GM18858 (cell line): ENCODE results near the gene PSD4.
A peak's percentile ranks its signal among the peaks of the same experiment; 100 is the strongest.

Experiments
- ATAC-seq: cut with Tn5 transposase; IDR thresholded peaks from one replicate; pipeline ENCODE4 v1.9.1; 2021; ENCODE audit not compliant: unreplicated experiment

The PSD4 gene

GRCh38 chr2:113167115-113167932, 6.4 kb upstream of the PSD4 start:
- no peak for ATAC-seq

DNA sequence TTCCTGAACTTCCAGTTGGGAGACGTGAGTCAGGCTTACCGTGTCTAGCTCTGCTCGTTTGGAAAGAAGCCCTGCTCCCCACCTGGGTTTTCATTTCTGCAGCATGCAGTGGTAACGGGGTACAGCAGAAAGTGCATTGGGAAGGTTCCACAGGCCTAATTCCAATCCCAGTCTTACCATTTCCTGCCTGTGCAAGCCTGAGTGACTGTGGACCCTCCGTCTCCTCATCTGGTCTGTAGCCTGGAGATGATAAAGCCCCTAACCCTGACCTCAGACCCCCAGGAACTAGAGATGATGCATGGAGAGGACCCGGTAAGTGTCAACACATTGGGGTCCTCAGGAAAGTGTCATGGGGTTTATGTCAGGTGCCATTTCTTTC, 5.8 kb upstream of the PSD4 start:
- no peak for ATAC-seq

GRCh38 chr2:113169002-113169530, 4.7 kb upstream of the PSD4 start:
- no peak for ATAC-seq

DNA sequence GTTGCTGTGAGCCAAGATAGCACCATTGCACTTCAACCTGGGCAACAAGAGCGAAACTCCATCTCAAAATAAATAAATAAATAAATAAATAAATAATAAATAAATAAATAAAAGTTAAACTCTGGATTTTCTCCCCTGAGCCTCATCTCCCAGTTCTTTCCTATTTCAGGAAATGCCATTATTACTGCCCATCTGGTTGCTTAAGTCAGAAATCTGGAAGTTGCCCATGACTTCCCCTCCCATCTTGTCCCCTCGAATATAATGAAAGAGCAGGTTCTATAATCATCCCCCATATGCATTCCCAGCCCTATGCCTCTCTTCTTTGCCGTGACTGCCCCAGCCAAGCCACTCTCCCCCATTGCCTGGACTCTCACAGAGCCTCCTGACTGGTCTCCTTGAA, 4.2 kb upstream of the PSD4 start:
- ATAC-seq, result no peak

- no peak for ATAC-seq
Measured at GRCh38 chr2:113171334-113172075, 2.3 kb upstream of the PSD4 start.

GRCh38 chr2:113172721-113173541, 840 bp upstream of the PSD4 start:
- ATAC-seq, result no peak

DNA sequence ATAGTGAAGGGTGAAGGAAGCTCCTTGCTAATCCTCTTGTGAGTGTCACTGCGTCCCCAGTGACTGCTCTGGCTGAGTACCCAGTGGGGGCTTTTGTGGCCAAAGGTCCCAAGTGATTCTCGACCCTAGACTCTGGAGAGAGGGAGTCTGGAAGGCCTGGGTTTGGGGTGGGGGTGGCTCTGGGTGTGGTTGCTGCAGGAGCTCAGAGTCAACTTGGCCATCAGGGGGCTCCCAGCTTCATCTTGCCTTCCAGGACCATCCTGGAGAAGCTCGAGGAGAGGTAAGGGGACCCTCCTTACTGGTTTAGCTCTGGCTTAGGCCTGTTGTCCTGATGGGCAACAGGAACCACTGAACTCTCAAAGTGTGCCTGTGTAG, 592 bp downstream of the PSD4 start:
- no peak for ATAC-seq

GRCh38 chr2:113175042-113175628, 1.4 kb downstream of the PSD4 start:
- peak; percentile 66 for ATAC-seq

GRCh38 chr2:113175736-113176695, 2.2 kb downstream of the PSD4 start:
- ATAC-seq, result no peak

DNA sequence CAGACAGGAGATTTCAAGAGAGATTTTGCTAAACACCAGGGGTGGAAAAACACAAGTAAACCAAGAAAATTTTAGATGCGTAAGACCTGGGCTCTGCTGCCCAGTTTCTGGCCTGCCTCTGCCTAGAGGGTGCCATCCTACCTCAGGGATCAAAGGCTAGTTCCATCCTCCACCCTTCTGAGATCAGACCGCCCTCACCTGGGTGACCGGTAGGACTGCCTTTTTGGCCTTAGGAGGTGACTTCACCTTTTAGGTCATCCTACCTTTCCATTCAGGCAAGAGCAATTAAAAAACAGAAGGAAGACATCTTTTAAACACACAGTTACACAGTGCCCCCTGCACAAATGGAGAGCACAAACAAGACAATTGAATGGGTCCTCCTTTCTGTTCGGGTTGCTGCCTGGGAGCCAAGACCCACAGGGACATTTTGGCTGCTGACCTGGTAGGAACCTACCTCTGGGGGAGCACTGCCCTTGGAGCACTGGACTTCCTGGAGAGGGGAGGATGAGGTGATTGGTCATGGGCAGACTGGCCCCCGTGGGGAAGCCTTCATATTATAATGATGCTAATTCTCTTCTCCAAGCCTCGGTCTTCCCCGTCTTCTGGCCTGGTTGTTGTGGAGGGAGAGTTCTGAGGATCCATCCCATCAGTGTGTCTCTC, 3.1 kb downstream of the PSD4 start:
- no peak for ATAC-seq

GRCh38 chr2:113178069-113178746, 4.4 kb downstream of the PSD4 start:
- ATAC-seq, result no peak

DNA sequence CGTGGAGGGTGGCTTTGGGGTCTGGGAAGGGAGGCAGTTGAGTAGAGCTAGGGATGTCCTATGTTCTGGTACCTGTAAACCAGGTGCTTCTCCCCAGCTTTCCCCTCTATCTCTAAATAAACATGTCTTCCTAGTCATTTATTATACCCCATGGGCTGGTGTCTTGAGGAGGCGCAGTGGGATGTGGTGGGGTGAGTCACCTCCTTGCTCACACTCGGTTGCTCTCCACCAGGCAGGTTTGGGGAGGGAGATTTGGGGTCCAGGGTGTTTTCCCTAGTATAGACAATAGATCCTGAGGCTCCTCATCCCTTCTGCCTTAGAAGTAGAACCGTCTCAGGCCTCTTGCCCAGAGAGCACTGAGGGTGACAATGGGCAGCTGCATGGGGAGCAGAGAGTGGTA, 5.1 kb downstream of the PSD4 start:
- no peak for ATAC-seq

GRCh38 chr2:113179446-113180045, 5.8 kb downstream of the PSD4 start:
- ATAC-seq, result no peak

GRCh38 chr2:113180131-113180946, 6.6 kb downstream of the PSD4 start:
- no peak for ATAC-seq

DNA sequence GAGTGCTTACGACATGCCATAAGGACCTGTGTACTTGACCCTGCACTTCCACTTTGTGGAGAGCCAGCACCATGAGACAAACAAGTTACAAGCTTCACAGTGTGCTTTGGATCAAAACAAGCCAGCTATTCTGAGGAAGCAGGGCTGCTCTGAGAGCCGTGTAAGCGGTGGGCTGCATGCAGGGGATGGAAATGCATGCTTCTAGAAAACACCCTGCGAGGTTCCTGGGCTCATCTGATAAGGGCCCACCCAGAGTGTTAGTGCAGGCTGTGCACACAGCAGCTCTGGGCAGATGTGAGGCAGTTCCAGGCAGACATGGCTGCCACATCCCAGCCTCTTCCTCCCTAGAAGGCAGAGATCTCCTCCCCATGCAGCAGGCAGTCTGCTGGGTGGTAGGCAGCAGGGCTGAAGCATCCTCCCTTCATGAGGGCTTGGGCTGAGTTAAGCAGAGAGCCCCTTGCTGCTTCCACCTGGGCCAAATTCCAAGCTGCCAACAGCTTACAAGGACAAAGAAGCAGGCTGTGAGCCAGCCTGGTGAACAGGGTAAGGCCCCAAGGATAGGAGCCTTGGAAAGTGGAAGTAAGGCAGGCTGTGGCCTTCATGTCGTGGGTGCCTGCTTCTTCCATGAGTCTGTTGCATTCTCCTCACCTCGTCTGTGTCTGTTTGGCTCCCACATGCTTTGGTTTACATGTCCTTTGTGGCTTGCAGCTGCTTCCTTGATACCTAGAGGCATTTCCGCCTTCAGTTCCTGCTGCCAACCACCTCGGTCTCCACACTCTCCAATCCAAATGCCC, 7.7 kb downstream of the PSD4 start:
- ATAC-seq, result no peak

DNA sequence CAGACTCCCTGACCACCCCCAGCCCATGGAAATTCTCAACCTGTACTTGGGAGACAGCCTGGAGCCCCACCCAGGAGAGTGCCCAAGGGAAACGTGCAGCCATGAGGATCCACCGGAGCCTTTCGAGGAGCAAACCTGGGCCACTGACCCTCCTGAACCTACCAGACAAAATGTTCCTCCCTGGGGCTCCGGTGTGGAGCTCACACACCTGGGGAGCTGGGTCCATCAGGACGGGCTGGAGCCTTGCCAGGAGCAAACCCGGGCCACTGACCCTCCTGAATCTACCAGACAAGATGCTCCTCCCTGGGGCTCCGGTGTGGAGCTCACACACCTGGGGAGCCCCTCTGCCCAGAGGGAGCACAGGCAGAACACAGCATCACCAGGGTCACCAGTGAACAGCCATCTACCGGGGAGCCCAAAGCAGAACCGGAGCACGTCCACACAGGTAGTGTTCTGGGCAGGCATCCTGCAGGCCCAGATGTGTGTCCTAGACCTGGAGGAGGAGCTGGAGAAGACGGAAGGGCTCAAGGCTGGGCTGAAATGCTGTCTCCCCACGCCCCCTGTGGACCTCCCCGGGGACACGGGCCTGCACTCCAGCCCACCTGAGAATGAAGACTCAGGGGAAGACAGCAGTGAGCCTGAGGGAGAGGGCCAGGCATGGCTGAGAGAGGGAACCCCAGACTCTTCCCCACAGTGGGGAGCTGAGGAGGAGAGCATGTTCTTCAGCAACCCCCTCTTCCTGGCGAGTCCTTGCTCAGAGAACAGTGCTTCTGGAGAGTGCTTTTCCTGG, 8.9 kb downstream of the PSD4 start:
- ATAC-seq, result no peak
